K562 (cell line): ENCODE data around the gene RTBDN. TPM values are rescaled to one million over a fixed set of nuclear protein-coding genes. Genes with fewer than 3 reads are reported as not detected.
A peak's percentile ranks its signal among the peaks of the same experiment; 100 is the strongest.

ENCODE experiments used
- BHLHE40 ChIP-seq: IDR thresholded peaks from 2 replicates; pipeline ENCODE4 v1.6.1; 2011; ENCODE audit warnings: low read length, improper control_type of control experiment
- CUX1 ChIP-seq: fragments of 200-800 bp; sonication (Bioruptor generic); IDR thresholded peaks from 2 replicates; pipeline ENCODE4 v1.6.1; 2016; ENCODE audit warnings: missing genetic modification characterization, missing compliant biosample characterization
- HDGF ChIP-seq: fragments of 450-650 bp; IDR thresholded peaks from 2 replicates; pipeline ENCODE4 v1.6.1; 2016
- NR2C2 ChIP-seq, 2 experiments: fragments of 200-800 bp in 1 of 2; sonication (Bioruptor generic) in 1 of 2; sonication (generic) in 1 of 2; formaldehyde crosslinking in 1 of 2; IDR thresholded peaks; 2 replicates each; pipeline versions ENCODE4 v1.6.1 to v1.8.0; 2016 to 2022; ENCODE audit warnings: mild to moderate bottlenecking in 1 of 2, missing compliant biosample characterization in 1 of 2, missing genetic modification characterization in 1 of 2, missing genetic modification reagents in 1 of 2
- PATZ1 ChIP-seq: fragments of 250-450 bp; sonication (Bioruptor Pico); IDR thresholded peaks from 2 replicates; pipeline ENCODE4 v1.5.0; 2020; ENCODE audit warnings: mild to moderate bottlenecking, borderline replicate concordance
- RERE ChIP-seq: sonication (generic); formaldehyde crosslinking; IDR thresholded peaks from 2 replicates; pipeline ENCODE4 v1.8.0; 2023; ENCODE audit warnings: missing genetic modification reagents, mild to moderate bottlenecking, borderline replicate concordance
- TAF7 ChIP-seq: fragments of 450-650 bp; IDR thresholded peaks from 2 replicates; pipeline ENCODE4 v1.6.1; 2016; ENCODE audit warnings: missing genetic modification characterization, missing compliant biosample characterization
- TRIM28 ChIP-seq: fragments of 450-650 bp; IDR thresholded peaks from 2 replicates; pipeline ENCODE4 v1.6.1; 2017
- ZNF253 ChIP-seq: fragments of 250-450 bp; sonication (Bioruptor Pico); conservative IDR thresholded peaks from 2 replicates; pipeline ENCODE4 v1.6.1; 2021; ENCODE audit warnings: mild to moderate bottlenecking
- ZNF398 ChIP-seq: fragments of 250-450 bp; sonication (Bioruptor Pico); IDR thresholded peaks from 2 replicates; pipeline ENCODE4 v1.8.0; 2021; ENCODE audit warnings: moderate library complexity, mild to moderate bottlenecking, inconsistent platforms
- polyA plus RNA-seq, 8 experiments: library from polyadenylated mRNA; depleted of rRNA in 4 of 8; stranded (reverse) in 5 of 8; unstranded in 3 of 8; fragments of >200 nt; fragmentation: Nextera tagmentation in 2 of 8; fragmentation: Illumina TruSeq in 1 of 8; extraction: Ambion mirVana in 2 of 8; extraction: Trizol in 1 of 8; gene quantifications; 2 replicates each; pipeline versions ENCODE4 v1.2.1 to v1.2.3, GENCODE V29; 2011 to 2014; ENCODE audit warnings: inconsistent platforms in 1 of 8, missing spikeins in 1 of 8
- total RNA-seq, 7 experiments: library from RNA; depleted of rRNA in 6 of 7; stranded (reverse); fragments of >200 nt in 6 of 7; fragmentation: Illumina TruSeq in 2 of 7; extraction: Trizol in 2 of 7; gene quantifications; 2 replicates each; pipeline versions ENCODE4 v1.2.1 to v1.2.3, GENCODE V29; 2011 to 2021; ENCODE audit warnings: low replicate concordance in 1 of 7

Gene RTBDN
- total and polyA plus RNA-seq, 9 of the 15 experiments (the other 6 are each of a cell fraction or from before 2014, with no cell fraction given), result 0.20 to 2.3 (median 0.72) TPM; not detected in 1

- no peak; the same call in 1 of the 2 replicates for TF ChIP-seq RERE (CRISPR knock-in tag)
- TF ChIP-seq BHLHE40, result peak; percentile 14; the same call in 1 of the 2 replicates
- no peak for TF ChIP-seq HDGF
- no peak for TF ChIP-seq ZNF398 (CRISPR knock-in tag)
- peak; percentile 90 for TF ChIP-seq NR2C2 (CRISPR knock-in tag; IDR thresholded peaks at IDR 0.05)
- peak; percentile 89 for TF ChIP-seq NR2C2 (tag; IDR thresholded peaks at IDR 0.05)
- TF ChIP-seq PATZ1 (CRISPR knock-in tag), result no peak
- TF ChIP-seq TRIM28, result no peak
- no peak for TF ChIP-seq TAF7 (tag)
- no peak for TF ChIP-seq ZNF253 (CRISPR knock-in tag)
- no peak for TF ChIP-seq CUX1 (CRISPR knock-in tag)
Measured at GRCh38 chr19:12792051-12792852, 42.1 kb downstream of the RTBDN start (continued).
